Measurements from ENCODE around the gene CAPN8.
"Not testable (repeated sequence)": the region's sequence is repeated elsewhere in the genome, so short reads cannot be mapped to it uniquely, and the experiment has no call there.

Gene CAPN8

GRCh38 chr1:223525957-223526356 lies 139.5 kb downstream of the CAPN8 start:
- TF ChIP-seq CTCF (IDR thresholded peaks at IDR 0.05), result no peak
- Histone ChIP-seq H3K36me3 (no peaks in the 10 kb centered on the region), H3K27me3 (no peaks in the 10 kb centered on the region), H3K4me1 (no peaks in the 10 kb centered on the region), H3K4me3 (no peak overlapping the region), H3K9me3 (no peaks in the 10 kb centered on the region), H3K27ac (no peak overlapping the region)
- peak in 1 of 2 donors; percentile 23 for DNase-seq
- intact Hi-C loops (cut with DNase I; ENCODE audit: low total_unique reads), result no loop called here

GRCh38 chr1:223525546-223525945 lies 140.0 kb downstream of the CAPN8 start:
- DNase-seq, result no peak
- Histone ChIP-seq H3K27ac (no peak overlapping the region), H3K36me3 (no peaks in the 10 kb centered on the region), H3K27me3 (no peaks in the 10 kb centered on the region), H3K4me3 (no peak overlapping the region), H3K4me1 (no peaks in the 10 kb centered on the region), H3K9me3 (no peaks in the 10 kb centered on the region)
- TF ChIP-seq CTCF (IDR thresholded peaks at IDR 0.05), result no peak
- intact Hi-C loops (cut with DNase I; ENCODE audit: low total_unique reads), result no loop called here

GRCh38 chr1:223524930-223525451 lies 140.5 kb downstream of the CAPN8 start:
- no peaks in the 10 kb centered on the region for H3K4me1 ChIP-seq
- no peak overlapping the region for H3K27ac ChIP-seq
- intact Hi-C loops (cut with DNase I; ENCODE audit: low total_unique reads), result no loop called here
- no peaks in the 10 kb centered on the region for H3K36me3 ChIP-seq
- no peak for TF ChIP-seq CTCF (IDR thresholded peaks at IDR 0.05)
- DNase-seq, result no peak
- no peak overlapping the region for H3K4me3 ChIP-seq
- no peaks in the 10 kb centered on the region for H3K27me3 ChIP-seq
- H3K9me3 ChIP-seq, result no peaks in the 10 kb centered on the region

- TF ChIP-seq CTCF (IDR thresholded peaks at IDR 0.05), result no peak
- intact Hi-C loops (cut with DNase I; ENCODE audit: low total_unique reads), result no loop called here
- no peaks in the 10 kb centered on the region for H3K4me1 ChIP-seq
These were observed 144.4 kb downstream of the CAPN8 start for GRCh38 chr1:223521150-223521549.

GRCh38 chr1:223520200-223520599 lies 145.3 kb downstream of the CAPN8 start:
- no peak overlapping the region for H3K27ac ChIP-seq
- H3K4me1 ChIP-seq, result no peaks in the 10 kb centered on the region
- intact Hi-C loops (cut with DNase I; ENCODE audit: low total_unique reads), result no loop called here
- H3K9me3 ChIP-seq, result no peaks in the 10 kb centered on the region
- H3K27me3 ChIP-seq, result peaks cover 0 to 8% of the 10 kb centered on the region in 2 donors
- no peak for TF ChIP-seq CTCF (IDR thresholded peaks at IDR 0.05)
- no peak overlapping the region for H3K4me3 ChIP-seq
- no peak for DNase-seq
- H3K36me3 ChIP-seq, result no peaks in the 10 kb centered on the region

More at GRCh38 chr1:223521150-223521549, 144.4 kb downstream of the CAPN8 start:
- H3K9me3 ChIP-seq, result no peaks in the 10 kb centered on the region
- no peak overlapping the region for H3K4me3 ChIP-seq
- no peaks in the 10 kb centered on the region for H3K36me3 ChIP-seq
- H3K27ac ChIP-seq, result no peak overlapping the region
- peaks cover 0 to 1% of the 10 kb centered on the region in 2 donors for H3K27me3 ChIP-seq
- DNase-seq, result no peak

GRCh38 chr1:223519116-223519515 lies 146.4 kb downstream of the CAPN8 start:
- no peak overlapping the region for H3K27ac ChIP-seq
- H3K9me3 ChIP-seq, result no peaks in the 10 kb centered on the region
- no peak for DNase-seq
- no peaks in the 10 kb centered on the region for H3K36me3 ChIP-seq
- no peaks in the 10 kb centered on the region for H3K4me1 ChIP-seq
- no peak for TF ChIP-seq CTCF (IDR thresholded peaks at IDR 0.05)
- no peak overlapping the region for H3K4me3 ChIP-seq
- intact Hi-C loops (cut with DNase I; ENCODE audit: low total_unique reads), result no loop called here
- peaks cover 0 to 12% of the 10 kb centered on the region in 2 donors for H3K27me3 ChIP-seq

GRCh38 chr1:223518553-223518952 lies 146.9 kb downstream of the CAPN8 start:
- H3K36me3 ChIP-seq; intact Hi-C loops (cut with DNase I; ENCODE audit: low total_unique reads); DNase-seq: not testable (repeated sequence)

More at GRCh38 chr1:223518553-223518952, 146.9 kb downstream of the CAPN8 start:
- not testable (repeated sequence) for H3K27ac ChIP-seq, H3K9me3 ChIP-seq, H3K4me3 ChIP-seq, H3K4me1 ChIP-seq
- peaks cover 0 to 12% of the 10 kb centered on the region in 2 donors for H3K27me3 ChIP-seq

Data from tibial artery (tissue), 4 donors.